ENCODE results near the gene HS2ST1. TPM values are rescaled to one million over a fixed set of nuclear protein-coding genes. Genes with fewer than 3 reads are reported as not detected.

Gene HS2ST1
- total RNA-seq, 3 donors from 2014 or later (not counting 1 experiment from before 2014, with no cell fraction given) = 12.5 to 18.4 (median 14.3) TPM

GRCh38 chr1:86993269-86993985, 79.0 kb downstream of the HS2ST1 start:
- H3K4me1 Mint-ChIP-seq = peaks cover 9 to 13% of the 10 kb centered on the region in 2 donors

GRCh38 chr1:86994061-86994460, 79.6 kb downstream of the HS2ST1 start:
- ATAC-seq = no peak
- DNase-seq = no peak
- Histone ChIP-seq H3K36me3 (ENCODE audit: control insufficient read depth, insufficient read depth, low read length) (no peaks in the 10 kb centered on the region), H3K4me3 (ENCODE audit: low read length) (no peak overlapping the region), H3K27ac (ENCODE audit: low read length) (no peak overlapping the region), H3K4me1 (ENCODE audit: control insufficient read depth, insufficient read depth, low read length) (no peaks in the 10 kb centered on the region), H3K27me3 (ENCODE audit: control insufficient read depth, insufficient read depth, low read length) (no peaks in the 10 kb centered on the region), H3K9me3 (ENCODE audit: control insufficient read depth, insufficient read depth, low read length) (no peaks in the 10 kb centered on the region)
- Mint-ChIP-seq H3K4me3 (no peak overlapping the region), H3K4me1 (peaks cover 9 to 13% of the 10 kb centered on the region in 2 donors), H3K9me3 (no peaks in the 10 kb centered on the region), H3K36me3 (no peaks in the 10 kb centered on the region), H3K27me3 (ENCODE audit: low read depth in 2 of 2) (no peaks in the 10 kb centered on the region), H3K27ac (no peak overlapping the region)
- TF ChIP-seq, protein P1, sequence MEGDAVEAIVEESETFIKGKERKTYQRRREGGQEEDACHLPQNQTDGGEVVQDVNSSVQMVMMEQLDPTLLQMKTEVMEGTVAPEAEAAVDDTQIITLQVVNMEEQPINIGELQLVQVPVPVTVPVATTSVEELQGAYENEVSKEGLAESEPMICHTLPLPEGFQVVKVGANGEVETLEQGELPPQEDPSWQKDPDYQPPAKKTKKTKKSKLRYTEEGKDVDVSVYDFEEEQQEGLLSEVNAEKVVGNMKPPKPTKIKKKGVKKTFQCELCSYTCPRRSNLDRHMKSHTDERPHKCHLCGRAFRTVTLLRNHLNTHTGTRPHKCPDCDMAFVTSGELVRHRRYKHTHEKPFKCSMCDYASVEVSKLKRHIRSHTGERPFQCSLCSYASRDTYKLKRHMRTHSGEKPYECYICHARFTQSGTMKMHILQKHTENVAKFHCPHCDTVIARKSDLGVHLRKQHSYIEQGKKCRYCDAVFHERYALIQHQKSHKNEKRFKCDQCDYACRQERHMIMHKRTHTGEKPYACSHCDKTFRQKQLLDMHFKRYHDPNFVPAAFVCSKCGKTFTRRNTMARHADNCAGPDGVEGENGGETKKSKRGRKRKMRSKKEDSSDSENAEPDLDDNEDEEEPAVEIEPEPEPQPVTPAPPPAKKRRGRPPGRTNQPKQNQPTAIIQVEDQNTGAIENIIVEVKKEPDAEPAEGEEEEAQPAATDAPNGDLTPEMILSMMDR (IDR thresholded peaks at IDR 0.05) = no peak
- intact Hi-C loops (cut with micrococcal nuclease) = no loop called here

More at GRCh38 chr1:86993269-86993985, 79.0 kb downstream of the HS2ST1 start:
- no peaks in the 10 kb centered on the region for H3K36me3 ChIP-seq (ENCODE audit: control insufficient read depth, insufficient read depth, low read length)
- no peak overlapping the region for H3K27ac ChIP-seq (ENCODE audit: low read length)
- no peak for DNase-seq
- no peak for ATAC-seq
- Mint-ChIP-seq H3K4me3 (no peak overlapping the region), H3K9me3 (no peaks in the 10 kb centered on the region), H3K27ac (no peak overlapping the region), H3K27me3 (ENCODE audit: low read depth in 2 of 2) (no peaks in the 10 kb centered on the region), H3K36me3 (no peaks in the 10 kb centered on the region)
- TF ChIP-seq, protein P1 (IDR thresholded peaks at IDR 0.05) = no peak
- no peaks in the 10 kb centered on the region for H3K27me3 ChIP-seq (ENCODE audit: control insufficient read depth, insufficient read depth, low read length)
- no peaks in the 10 kb centered on the region for H3K9me3 ChIP-seq (ENCODE audit: control insufficient read depth, insufficient read depth, low read length)
- H3K4me1 ChIP-seq (ENCODE audit: control insufficient read depth, insufficient read depth, low read length) = no peaks in the 10 kb centered on the region
- WGBS (ENCODE audit: insufficient coverage) = 100% methylated on average over 1 of the region's 4 CpGs
- no peak overlapping the region for H3K4me3 ChIP-seq (ENCODE audit: low read length)
- intact Hi-C loops (cut with micrococcal nuclease) = no loop called here

DNA sequence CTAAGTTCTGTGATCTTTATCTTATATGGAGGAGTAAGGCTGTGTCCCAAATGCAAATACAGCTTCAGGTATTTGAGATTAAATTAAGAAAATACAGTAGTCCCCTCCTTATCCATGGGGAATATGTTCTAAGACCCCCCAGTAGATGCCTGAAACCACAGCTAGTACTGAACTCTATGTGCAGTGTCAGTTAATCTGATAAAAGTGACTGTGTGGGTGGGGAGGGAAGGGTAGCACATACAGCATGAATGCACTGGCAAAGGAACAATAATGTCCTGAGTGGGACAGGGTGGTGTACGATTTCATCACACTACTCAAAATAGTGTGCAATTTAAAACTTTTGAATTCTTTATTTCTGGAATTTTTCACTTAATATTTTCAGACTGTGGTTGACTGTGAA, 83.1 kb downstream of the HS2ST1 start:
- Mint-ChIP-seq H3K4me3 (no peak overlapping the region), H3K27me3 (ENCODE audit: low read depth in 2 of 2) (no peaks in the 10 kb centered on the region), H3K36me3 (no peaks in the 10 kb centered on the region), H3K4me1 (peaks cover 9 to 13% of the 10 kb centered on the region in 2 donors), H3K9me3 (no peaks in the 10 kb centered on the region), H3K27ac (no peak overlapping the region)
- no peaks in the 10 kb centered on the region for H3K4me1 ChIP-seq (ENCODE audit: control insufficient read depth, insufficient read depth, low read length)
- no peaks in the 10 kb centered on the region for H3K9me3 ChIP-seq (ENCODE audit: control insufficient read depth, insufficient read depth, low read length)
- DNase-seq (no peak), ATAC-seq (no peak)
- intact Hi-C loops (cut with micrococcal nuclease) = no loop called here
- no peak overlapping the region for H3K27ac ChIP-seq (ENCODE audit: low read length)
- TF ChIP-seq, protein P1 (IDR thresholded peaks at IDR 0.05) = no peak
- H3K4me3 ChIP-seq (ENCODE audit: low read length) = no peak overlapping the region
- no peaks in the 10 kb centered on the region for H3K27me3 ChIP-seq (ENCODE audit: control insufficient read depth, insufficient read depth, low read length)
- H3K36me3 ChIP-seq (ENCODE audit: control insufficient read depth, insufficient read depth, low read length) = no peaks in the 10 kb centered on the region
- no CpG with 5 or more reads among the region's 1 CpG for WGBS (ENCODE audit: insufficient coverage)

DNA sequence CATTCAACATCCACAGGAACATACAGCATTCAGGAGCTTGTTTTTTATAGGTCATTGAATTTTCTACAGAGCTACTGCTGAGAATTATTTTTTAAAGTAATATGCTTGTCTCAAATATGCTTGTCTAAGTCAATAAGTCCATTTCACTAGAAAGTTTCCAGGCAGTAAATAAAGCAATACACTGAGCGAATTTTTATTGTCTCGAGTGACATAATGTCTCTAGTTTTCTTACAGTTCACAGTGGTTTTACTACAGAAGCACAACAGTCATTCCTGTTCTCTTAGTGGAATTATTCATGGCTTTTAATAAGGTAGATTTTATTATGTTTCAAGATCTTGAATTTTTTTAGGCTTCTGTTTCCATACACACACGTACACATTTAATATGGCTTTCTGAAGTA, 83.8 kb downstream of the HS2ST1 start:
- Mint-ChIP-seq H3K4me1 (peaks cover 9 to 13% of the 10 kb centered on the region in 2 donors), H3K9me3 (no peaks in the 10 kb centered on the region), H3K4me3 (no peak overlapping the region), H3K27me3 (ENCODE audit: low read depth in 2 of 2) (no peaks in the 10 kb centered on the region), H3K27ac (no peak overlapping the region), H3K36me3 (no peaks in the 10 kb centered on the region)
- Histone ChIP-seq H3K4me1 (ENCODE audit: control insufficient read depth, insufficient read depth, low read length) (no peaks in the 10 kb centered on the region), H3K27me3 (ENCODE audit: control insufficient read depth, insufficient read depth, low read length) (no peaks in the 10 kb centered on the region), H3K27ac (ENCODE audit: low read length) (no peak overlapping the region), H3K36me3 (ENCODE audit: control insufficient read depth, insufficient read depth, low read length) (no peaks in the 10 kb centered on the region), H3K4me3 (ENCODE audit: low read length) (no peak overlapping the region), H3K9me3 (ENCODE audit: control insufficient read depth, insufficient read depth, low read length) (no peaks in the 10 kb centered on the region)
- TF ChIP-seq, protein P1 (IDR thresholded peaks at IDR 0.05) = no peak
- WGBS (ENCODE audit: insufficient coverage) = 95% methylated on average over 2 of the region's 3 CpGs
- no peak for DNase-seq
- ATAC-seq = no peak
- intact Hi-C loops (cut with micrococcal nuclease) = no loop called here
